Spinal cord (tissue), 10 donors: ENCODE results near the gene ZNF491. TPM values are rescaled to one million over a fixed set of nuclear protein-coding genes. Genes with fewer than 3 reads are reported as not detected.
A peak's percentile ranks its signal among the peaks of the same experiment; 100 is the strongest.
"Not testable (repeated sequence)": the region's sequence is repeated elsewhere in the genome, so short reads cannot be mapped to it uniquely, and the experiment has no call there.

ENCODE experiments used
- DNase-seq, 6 donors: peaks; one replicate each; pipeline versions ENCODE4 v3.0.0 to v3.0.0-alpha.2; 2013 to 2015; ENCODE audit warnings: low spot score in 6 of 6, low read depth in 4 of 6
- H3K27ac ChIP-seq: one replicate; pipeline ENCODE4 v1.5.1; 2013; ENCODE audit warnings: low read depth, low read length, control low read depth
- H3K27me3 ChIP-seq: one replicate; pipeline ENCODE4 v1.6.1; 2013; ENCODE audit warnings: low read length; ENCODE audit not compliant: control insufficient read depth, insufficient read depth
- H3K36me3 ChIP-seq: one replicate; pipeline ENCODE4 v1.6.1; 2013; ENCODE audit warnings: low read length; ENCODE audit not compliant: control insufficient read depth, insufficient read depth
- H3K4me1 ChIP-seq: one replicate; pipeline ENCODE4 v1.6.1; 2013; ENCODE audit warnings: low read length; ENCODE audit not compliant: control insufficient read depth, insufficient read depth
- H3K4me3 ChIP-seq: one replicate; pipeline ENCODE4 v1.5.1; 2013; ENCODE audit warnings: low read depth, low read length, control low read depth
- H3K9me3 ChIP-seq: one replicate; pipeline ENCODE4 v1.6.1; 2013; ENCODE audit warnings: low read length; ENCODE audit not compliant: control insufficient read depth, insufficient read depth
- WGBS: methylation state at CpG from one replicate; pipeline ENCODE4 v1.1.5; 2013; ENCODE audit warnings: missing lambda C conversion rate; ENCODE audit not compliant: insufficient coverage; 5-methylcytosine and 5-hydroxymethylcytosine counted together
- polyA plus RNA-seq, 2 donors: library from polyadenylated mRNA; unstranded; fragments of 120-200 nt; gene quantifications; one replicate each; pipeline ENCODE4 v1.2.1, GENCODE V29; 2013; ENCODE audit not compliant: insufficient read length in 2 of 2
- total RNA-seq, 2 donors: library from RNA; depleted of rRNA in 1 of 2; stranded (reverse); fragments of 120-200 nt in 1 of 2; fragments of >200 nt in 1 of 2; gene quantifications; one replicate each; pipeline versions ENCODE4 v1.2.3 to v1.2.4, GENCODE V29; 2013 to 2014
- donor health status: healthy.

Gene ZNF491
- total and polyA plus RNA-seq, 4 donors = 7.3 to 13.9 (median 9.2) TPM

DNA sequence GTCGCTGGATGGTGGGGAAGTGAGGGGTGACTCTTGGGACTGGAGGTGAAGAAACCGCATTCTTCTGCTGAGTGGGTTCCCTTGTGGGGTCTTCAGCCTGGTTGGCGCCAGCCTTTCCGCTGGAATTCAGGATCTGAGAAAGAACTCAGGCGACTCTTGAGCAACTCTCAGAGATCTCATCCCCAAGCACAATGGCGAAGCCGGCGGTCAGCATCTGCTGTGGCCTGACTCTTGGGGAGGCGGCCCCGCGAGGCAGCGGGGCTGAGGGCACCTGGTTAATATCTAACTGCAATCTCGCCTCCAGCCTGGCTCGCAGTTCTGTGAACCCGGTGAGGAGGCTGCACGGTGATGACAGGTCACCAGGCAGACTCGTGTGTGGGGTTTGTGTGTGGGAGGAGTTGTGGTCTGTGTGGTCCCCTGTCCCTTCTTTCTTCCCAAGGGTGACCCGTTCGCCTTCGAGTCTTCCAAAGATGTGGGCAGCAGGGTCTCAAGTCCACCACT is 30.6 kb upstream of the ZNF491 start:
- under 1% methylated on average over 16 of the region's 20 CpGs for WGBS
- Histone ChIP-seq H3K9me3 (peaks cover 5% of the 10 kb centered on the region), H3K4me3 (peak overlapping the region; percentile 89), H3K36me3 (peaks cover 2% of the 10 kb centered on the region), H3K4me1 (peaks cover 17% of the 10 kb centered on the region), H3K27ac (peak overlapping the region; percentile 96), H3K27me3 (no peaks in the 10 kb centered on the region)
- DNase-seq = peak in 4 of 6 donors; percentile 2 to 50 (median 28)

DNA sequence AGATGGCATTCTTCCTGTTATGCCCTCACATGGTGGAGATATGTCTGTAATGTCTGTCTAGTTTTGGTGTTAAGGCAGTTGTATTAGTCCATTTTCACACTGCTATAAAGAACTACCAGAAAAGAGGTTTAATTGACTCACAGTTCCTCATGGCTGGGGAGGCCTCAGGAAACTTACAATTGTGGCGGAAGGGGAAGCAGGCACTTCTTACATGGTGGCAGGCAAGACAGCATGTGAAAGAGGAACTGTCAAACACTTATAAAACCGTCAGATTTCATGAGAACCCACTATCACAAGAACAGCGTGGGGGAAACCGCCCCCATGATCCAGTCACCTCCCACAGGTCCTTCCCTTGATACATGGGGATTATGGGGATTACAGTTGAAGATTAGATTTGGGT is 28.3 kb upstream of the ZNF491 start:
- H3K4me3 ChIP-seq = no peak overlapping the region
- peaks cover 8% of the 10 kb centered on the region for H3K9me3 ChIP-seq
- peaks cover 2% of the 10 kb centered on the region for H3K36me3 ChIP-seq
- H3K27ac ChIP-seq = no peak overlapping the region
- H3K27me3 ChIP-seq = no peaks in the 10 kb centered on the region
- WGBS = 100% methylated on average over 1 of the region's 4 CpGs
- peaks cover 17% of the 10 kb centered on the region for H3K4me1 ChIP-seq
- no peak for DNase-seq

DNA sequence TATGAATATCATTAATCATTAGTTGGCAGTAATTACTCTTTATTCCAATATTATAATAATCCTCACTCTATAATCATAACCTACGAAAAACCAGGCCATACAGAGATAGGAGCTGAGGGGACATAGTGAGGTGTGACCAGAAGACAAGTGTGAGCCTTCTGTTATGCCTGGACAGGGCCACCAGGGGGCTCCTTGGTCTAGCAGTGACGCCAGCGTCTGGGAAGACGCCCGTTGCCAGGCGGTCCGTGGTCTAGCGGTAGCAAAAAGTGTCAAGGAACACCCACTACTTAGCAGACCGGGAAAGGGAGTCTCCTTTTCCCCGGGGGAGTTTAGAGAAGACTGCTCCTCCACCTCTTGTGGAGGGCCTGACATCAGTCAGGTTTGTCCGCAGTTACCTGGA is 26.8 kb upstream of the ZNF491 start:
- H3K4me3 ChIP-seq, H3K36me3 ChIP-seq, H3K27ac ChIP-seq, DNase-seq, H3K27me3 ChIP-seq, H3K9me3 ChIP-seq: not testable (repeated sequence)
- WGBS = 89% methylated on average over 3 of the region's 11 CpGs
- H3K4me1 ChIP-seq = peaks cover 14% of the 10 kb centered on the region

DNA sequence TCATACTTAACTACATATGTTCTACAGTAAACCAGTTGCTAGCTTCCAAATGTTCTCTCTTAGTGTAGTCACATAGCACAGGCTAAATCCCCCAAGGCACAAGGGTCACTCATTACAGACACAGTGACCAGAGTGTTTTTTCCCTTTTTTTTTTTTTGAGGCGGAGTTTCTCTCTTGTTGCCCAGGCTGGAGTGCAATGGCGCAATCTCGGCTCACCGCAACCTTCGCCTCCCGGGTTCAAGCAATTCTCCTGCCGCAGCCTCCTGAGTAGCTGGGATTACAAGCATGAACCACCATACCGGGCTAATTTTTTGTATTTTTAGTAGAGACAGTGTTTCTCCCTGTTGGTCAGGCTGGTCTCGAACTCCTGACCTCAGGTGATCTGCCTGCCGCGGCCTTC is 21.7 kb upstream of the ZNF491 start:
- H3K27me3 ChIP-seq, DNase-seq, H3K4me1 ChIP-seq, H3K27ac ChIP-seq, H3K4me3 ChIP-seq: not testable (repeated sequence)
- WGBS = 100% methylated on average over 10 of the region's 11 CpGs
- H3K9me3 ChIP-seq = peaks cover 24% of the 10 kb centered on the region
- H3K36me3 ChIP-seq = peaks cover 34% of the 10 kb centered on the region

DNA sequence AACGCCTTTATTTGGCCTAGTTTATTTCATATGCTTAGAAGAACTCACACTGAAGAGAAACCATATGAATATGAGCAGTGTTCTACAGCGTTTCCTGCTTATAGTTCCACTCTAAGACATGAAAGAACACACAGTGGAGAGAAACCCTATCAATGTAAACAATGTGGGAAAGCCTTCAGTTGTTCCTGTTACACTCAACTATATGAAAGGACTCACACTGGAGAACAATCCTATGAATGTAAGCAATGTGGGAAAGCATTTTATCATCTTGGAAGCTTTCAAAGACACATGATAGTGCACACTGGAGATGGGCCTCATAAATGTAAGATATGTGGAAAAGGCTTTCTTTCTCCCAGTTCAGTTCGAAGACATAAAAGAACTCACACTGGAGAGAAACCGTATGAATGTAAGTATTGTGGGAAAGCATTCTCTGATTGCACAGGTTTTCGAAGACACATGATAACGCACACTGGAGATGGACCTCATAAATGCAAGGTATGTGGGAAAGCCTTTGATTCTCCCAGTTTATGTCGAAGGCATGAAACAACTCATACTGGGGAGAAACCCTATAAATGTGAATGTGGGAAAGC is 17.8 kb upstream of the ZNF491 start:
- H3K9me3 ChIP-seq = peaks cover 20% of the 10 kb centered on the region

DNA sequence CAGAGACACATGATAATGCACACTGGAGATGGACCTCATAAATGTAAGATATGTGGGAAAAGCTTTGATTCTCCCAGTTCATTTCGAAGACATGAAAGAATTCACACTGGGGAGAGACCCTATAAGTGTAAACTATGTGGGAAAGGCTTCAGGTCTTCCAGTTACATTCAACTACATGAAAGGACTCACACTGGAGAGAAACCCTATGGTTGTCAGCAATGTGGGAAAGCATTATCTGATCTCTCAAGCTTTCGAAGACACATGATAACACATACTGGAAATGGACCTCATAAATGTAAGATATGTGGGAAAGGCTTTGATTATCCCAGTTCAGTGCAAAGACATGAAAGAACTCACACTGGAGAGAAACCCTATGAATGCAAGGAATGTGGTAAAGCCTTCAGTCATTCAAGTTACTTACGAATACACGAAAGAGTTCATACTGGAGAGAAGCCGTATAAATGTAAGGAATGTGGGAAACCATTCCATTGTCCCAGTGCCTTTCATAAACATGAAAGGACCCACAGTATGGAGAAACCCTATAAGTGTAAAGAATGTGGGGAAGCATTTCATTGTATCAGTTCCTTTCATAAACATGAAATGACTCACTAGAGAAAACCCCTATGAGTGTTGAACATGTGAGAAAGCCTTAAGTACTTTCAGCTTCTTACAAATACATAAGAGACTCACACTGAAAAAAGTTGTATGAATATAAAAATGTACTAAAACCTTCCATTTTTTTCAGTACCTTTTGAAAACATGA is 16.8 kb upstream of the ZNF491 start:
- DNase-seq = no peak
- Histone ChIP-seq H3K4me3 (no peak overlapping the region), H3K4me1 (no peaks in the 10 kb centered on the region), H3K27ac (no peak overlapping the region), H3K27me3 (no peaks in the 10 kb centered on the region), H3K9me3 (peaks cover 19% of the 10 kb centered on the region), H3K36me3 (peaks cover 36% of the 10 kb centered on the region)
- WGBS = 100% methylated on average over 1 of the region's 5 CpGs

More for the DNA sequence above, 17.8 kb upstream of the ZNF491 start:
- WGBS = 100% methylated on average over 3 of the region's 7 CpGs
- no peak overlapping the region for H3K4me3 ChIP-seq
- H3K27ac ChIP-seq = no peak overlapping the region
- no peak for DNase-seq
- no peaks in the 10 kb centered on the region for H3K4me1 ChIP-seq
- H3K27me3 ChIP-seq = no peaks in the 10 kb centered on the region
- H3K36me3 ChIP-seq = peaks cover 36% of the 10 kb centered on the region

DNA sequence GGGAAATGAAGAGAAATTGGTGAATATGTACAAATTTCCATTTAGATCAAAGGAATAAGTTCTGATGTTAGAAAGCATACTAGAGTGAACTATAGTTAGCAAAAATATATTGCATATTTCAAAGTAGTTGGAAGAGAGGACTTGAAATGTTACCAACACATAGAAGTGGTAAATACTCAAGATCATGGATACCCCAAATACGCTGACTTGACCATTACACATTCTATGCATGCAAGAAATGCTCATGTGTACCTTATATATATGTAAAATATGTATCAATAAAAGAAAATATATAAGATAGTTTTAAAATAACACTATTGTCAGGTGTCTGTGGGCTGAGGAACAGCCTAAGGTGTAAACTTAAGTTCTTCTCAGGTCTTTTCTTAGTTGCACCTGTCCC is 14.6 kb upstream of the ZNF491 start:
- DNase-seq = no peak
- Histone ChIP-seq H3K27me3 (no peaks in the 10 kb centered on the region), H3K4me1 (no peaks in the 10 kb centered on the region), H3K27ac (no peak overlapping the region), H3K9me3 (peaks cover 17% of the 10 kb centered on the region), H3K36me3 (peaks cover 30% of the 10 kb centered on the region), H3K4me3 (no peak overlapping the region)
- WGBS = no CpG with 5 or more reads among the region's 1 CpG

DNA sequence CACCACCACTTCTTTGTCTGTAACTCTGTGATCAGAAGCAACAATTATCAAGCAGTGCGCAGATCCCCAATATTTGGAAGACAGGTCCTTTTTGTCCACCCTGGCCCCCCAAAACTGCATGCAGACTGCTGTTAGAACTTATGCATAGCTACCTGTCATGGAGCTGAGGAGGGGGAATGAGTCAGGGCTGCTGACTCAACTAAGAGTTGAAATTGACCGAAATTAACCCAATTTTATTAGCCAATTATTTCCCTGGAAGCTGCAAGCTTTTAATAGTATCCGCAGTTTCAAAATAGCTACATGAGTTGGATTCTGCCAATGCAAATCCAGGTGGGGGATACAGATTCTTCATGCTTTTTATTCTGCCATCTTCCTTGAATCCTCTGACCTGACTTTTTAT is 14.0 kb upstream of the ZNF491 start:
- 100% methylated on average over 1 of the region's 3 CpGs for WGBS
- H3K9me3 ChIP-seq = peaks cover 17% of the 10 kb centered on the region
- DNase-seq = no peak
- no peaks in the 10 kb centered on the region for H3K4me1 ChIP-seq
- H3K4me3 ChIP-seq = no peak overlapping the region
- no peak overlapping the region for H3K27ac ChIP-seq
- peaks cover 24% of the 10 kb centered on the region for H3K36me3 ChIP-seq
- H3K27me3 ChIP-seq = no peaks in the 10 kb centered on the region

DNA sequence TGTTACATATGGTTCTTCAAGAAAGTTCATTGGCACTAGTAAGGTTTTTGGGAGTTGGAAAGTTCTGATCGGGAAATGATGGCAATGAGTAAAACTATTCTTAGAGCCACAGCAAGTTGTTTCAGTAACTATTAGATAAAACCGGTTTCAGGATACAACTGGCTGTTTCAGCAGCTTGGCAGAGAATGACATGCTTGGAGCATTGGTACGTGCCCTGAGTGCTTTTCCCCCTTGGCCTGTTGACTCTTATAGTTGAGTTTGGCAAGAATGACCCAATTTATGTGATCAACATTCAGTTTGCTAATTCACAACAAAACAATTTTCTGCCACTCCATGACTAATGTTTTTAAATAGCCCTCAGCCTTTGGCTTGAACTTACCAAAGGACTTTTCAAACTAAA is 10.8 kb upstream of the ZNF491 start:
- H3K9me3 ChIP-seq = peaks cover 2% of the 10 kb centered on the region

DNA sequence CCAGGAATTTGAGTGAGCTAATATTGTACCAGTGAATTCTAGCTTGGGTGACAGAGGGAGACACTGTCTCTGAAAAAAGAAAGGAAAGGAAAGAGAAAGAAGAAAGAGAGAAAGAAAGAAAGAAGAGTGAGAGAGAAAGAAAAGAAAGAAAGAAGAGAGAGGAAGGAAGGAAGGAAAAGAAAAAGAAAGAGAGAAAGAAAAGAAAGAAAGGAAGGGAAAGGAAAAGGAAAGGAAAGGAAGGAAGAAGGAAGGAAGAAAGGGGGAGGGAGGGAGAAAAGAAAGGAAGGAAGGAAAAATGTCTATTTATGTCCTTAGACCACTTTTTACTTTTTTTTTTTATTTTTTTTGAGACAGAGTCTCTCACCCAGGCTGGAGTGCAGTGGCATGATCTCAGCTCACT is 5.4 kb upstream of the ZNF491 start:
- no peaks in the 10 kb centered on the region for H3K36me3 ChIP-seq
- H3K27ac ChIP-seq = no peak overlapping the region
- H3K27me3 ChIP-seq = no peaks in the 10 kb centered on the region
- no peaks in the 10 kb centered on the region for H3K9me3 ChIP-seq
- DNase-seq = no peak
- peaks cover 9% of the 10 kb centered on the region for H3K4me1 ChIP-seq
- H3K4me3 ChIP-seq = no peak overlapping the region

More for the DNA sequence above, 10.8 kb upstream of the ZNF491 start:
- 90% methylated on average over 3 of the region's 3 CpGs for WGBS
- Histone ChIP-seq H3K4me3 (no peak overlapping the region), H3K4me1 (no peaks in the 10 kb centered on the region), H3K27me3 (no peaks in the 10 kb centered on the region), H3K36me3 (peaks cover 2% of the 10 kb centered on the region), H3K27ac (no peak overlapping the region)
- no peak for DNase-seq
